HCT116 (cell line): ENCODE results near the gene SLC38A9.

ENCODE experiments used
- CEBPB ChIP-seq: IDR thresholded peaks from 2 replicates; pipeline ENCODE4 v1.6.1; 2012; ENCODE audit warnings: low read depth
- EZH2 ChIP-seq: fragments of 200-600 bp; sonication (generic); IDR thresholded peaks from 2 replicates; pipeline ENCODE4 v1.6.1; 2017; ENCODE audit warnings: antibody characterized with exemption, mixed run types
- EZH2phosphoT487 ChIP-seq: fragments of 200-600 bp; IDR thresholded peaks from 2 replicates; pipeline ENCODE4 v1.6.1; 2018; ENCODE audit warnings: antibody characterized with exemption, borderline replicate concordance
- FOSL1 ChIP-seq: IDR thresholded peaks from 2 replicates; pipeline ENCODE4 v1.6.1; 2012; ENCODE audit warnings: low read depth
- POLR2A ChIP-seq: IDR thresholded peaks from 2 replicates; pipeline ENCODE4 v1.7.0; 2011; ENCODE audit warnings: borderline replicate concordance; ENCODE audit not compliant: insufficient read depth, insufficient read length; ENCODE audit errors: extremely low read depth
- POLR2AphosphoS5 ChIP-seq: IDR thresholded peaks from 2 replicates; pipeline ENCODE4 v1.6.1; 2011; ENCODE audit warnings: mild to moderate bottlenecking, low read depth, low read length, moderate library complexity
- RAD21 ChIP-seq: IDR thresholded peaks from 2 replicates; pipeline ENCODE4 v1.6.1; 2012; ENCODE audit warnings: low read depth, mild to moderate bottlenecking
- TCF7L2 ChIP-seq: IDR thresholded peaks from 2 replicates; pipeline ENCODE4 v1.7.0; 2011; ENCODE audit warnings: borderline replicate concordance, inconsistent platforms; ENCODE audit not compliant: insufficient read depth, insufficient read length; ENCODE audit errors: extremely low read depth
- YY1 ChIP-seq: IDR thresholded peaks from 2 replicates; pipeline ENCODE4 v1.6.1; 2011; ENCODE audit warnings: low read length, low read depth, moderate library complexity, mild to moderate bottlenecking; ENCODE audit not compliant: insufficient replicate concordance; ENCODE audit errors: extremely low read depth
- TF ChIP-seq, protein P1 (sequence below), 3 experiments: fragments of 200-600 bp in 1 of 3; sonication (generic) in 1 of 3; IDR thresholded peaks in 2 of 3; conservative IDR thresholded peaks in 1 of 3; 2 replicates each; pipeline ENCODE4 v1.5.1; 2012 to 2017; ENCODE audit warnings: low read depth in 2 of 3, low read length in 2 of 3, antibody characterized with exemption in 1 of 3, borderline replicate concordance in 1 of 3, control low read depth in 1 of 3, mild to moderate bottlenecking in 1 of 3, mixed read lengths in 1 of 3, mixed run types in 1 of 3, moderate library complexity in 1 of 3; ENCODE audit not compliant: insufficient read depth in 1 of 3
- TF ChIP-seq, protein P2 (sequence below): IDR thresholded peaks from 2 replicates; pipeline ENCODE4 v1.6.1; 2011; ENCODE audit warnings: mild to moderate bottlenecking, low read length, moderate library complexity; ENCODE audit not compliant: insufficient replicate concordance; ENCODE audit errors: extremely low read depth
- TF ChIP-seq, protein P3 (sequence below): IDR thresholded peaks from 2 replicates; pipeline ENCODE4 v1.6.1; 2012; ENCODE audit warnings: low read depth
- TF ChIP-seq, protein P4 (sequence below): IDR thresholded peaks from 2 replicates; pipeline ENCODE4 v1.6.1; 2012

DNA sequence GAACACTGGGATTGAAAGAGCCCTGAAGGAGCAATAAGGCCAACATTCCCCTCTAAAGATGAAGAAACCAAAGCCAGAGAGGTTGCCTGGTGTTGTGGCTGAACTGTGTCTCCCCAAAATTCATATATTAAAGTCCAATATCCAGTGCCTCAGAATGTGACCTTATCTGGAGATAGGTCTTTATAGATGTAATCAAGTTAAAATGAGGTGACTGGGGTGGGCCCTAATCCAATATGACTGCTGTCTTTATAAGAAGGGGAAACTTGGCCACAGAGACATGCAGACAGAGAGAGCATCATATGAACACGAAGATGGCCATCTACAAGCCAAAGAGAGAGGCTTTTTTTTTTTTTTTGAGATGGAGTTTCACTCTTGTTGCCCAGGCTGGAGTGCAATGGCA lies 110.5 kb downstream of the SLC38A9 start:
- TF ChIP-seq, protein P1, sequence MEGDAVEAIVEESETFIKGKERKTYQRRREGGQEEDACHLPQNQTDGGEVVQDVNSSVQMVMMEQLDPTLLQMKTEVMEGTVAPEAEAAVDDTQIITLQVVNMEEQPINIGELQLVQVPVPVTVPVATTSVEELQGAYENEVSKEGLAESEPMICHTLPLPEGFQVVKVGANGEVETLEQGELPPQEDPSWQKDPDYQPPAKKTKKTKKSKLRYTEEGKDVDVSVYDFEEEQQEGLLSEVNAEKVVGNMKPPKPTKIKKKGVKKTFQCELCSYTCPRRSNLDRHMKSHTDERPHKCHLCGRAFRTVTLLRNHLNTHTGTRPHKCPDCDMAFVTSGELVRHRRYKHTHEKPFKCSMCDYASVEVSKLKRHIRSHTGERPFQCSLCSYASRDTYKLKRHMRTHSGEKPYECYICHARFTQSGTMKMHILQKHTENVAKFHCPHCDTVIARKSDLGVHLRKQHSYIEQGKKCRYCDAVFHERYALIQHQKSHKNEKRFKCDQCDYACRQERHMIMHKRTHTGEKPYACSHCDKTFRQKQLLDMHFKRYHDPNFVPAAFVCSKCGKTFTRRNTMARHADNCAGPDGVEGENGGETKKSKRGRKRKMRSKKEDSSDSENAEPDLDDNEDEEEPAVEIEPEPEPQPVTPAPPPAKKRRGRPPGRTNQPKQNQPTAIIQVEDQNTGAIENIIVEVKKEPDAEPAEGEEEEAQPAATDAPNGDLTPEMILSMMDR (IDR thresholded peaks at IDR 0.05 in 2 of 3, conservative IDR thresholded peaks at IDR 0.05 in 1 of 3; ENCODE audit: borderline replicate concordance in 1 of 3, insufficient read depth in 1 of 3, low read depth in 2 of 3, low read length in 2 of 3) = no peak
- TF ChIP-seq EZH2 (no peak), POLR2AphosphoS5 (no peak), POLR2A (no peak), YY1 (no peak), RAD21 (no peak), FOSL1 (no peak), CEBPB (no peak), EZH2phosphoT487 (no peak), TCF7L2 (no peak)
- TF ChIP-seq, protein P2, sequence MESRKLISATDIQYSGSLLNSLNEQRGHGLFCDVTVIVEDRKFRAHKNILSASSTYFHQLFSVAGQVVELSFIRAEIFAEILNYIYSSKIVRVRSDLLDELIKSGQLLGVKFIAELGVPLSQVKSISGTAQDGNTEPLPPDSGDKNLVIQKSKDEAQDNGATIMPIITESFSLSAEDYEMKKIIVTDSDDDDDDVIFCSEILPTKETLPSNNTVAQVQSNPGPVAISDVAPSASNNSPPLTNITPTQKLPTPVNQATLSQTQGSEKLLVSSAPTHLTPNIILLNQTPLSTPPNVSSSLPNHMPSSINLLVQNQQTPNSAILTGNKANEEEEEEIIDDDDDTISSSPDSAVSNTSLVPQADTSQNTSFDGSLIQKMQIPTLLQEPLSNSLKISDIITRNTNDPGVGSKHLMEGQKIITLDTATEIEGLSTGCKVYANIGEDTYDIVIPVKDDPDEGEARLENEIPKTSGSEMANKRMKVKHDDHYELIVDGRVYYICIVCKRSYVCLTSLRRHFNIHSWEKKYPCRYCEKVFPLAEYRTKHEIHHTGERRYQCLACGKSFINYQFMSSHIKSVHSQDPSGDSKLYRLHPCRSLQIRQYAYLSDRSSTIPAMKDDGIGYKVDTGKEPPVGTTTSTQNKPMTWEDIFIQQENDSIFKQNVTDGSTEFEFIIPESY = no peak
- TF ChIP-seq, protein P3, sequence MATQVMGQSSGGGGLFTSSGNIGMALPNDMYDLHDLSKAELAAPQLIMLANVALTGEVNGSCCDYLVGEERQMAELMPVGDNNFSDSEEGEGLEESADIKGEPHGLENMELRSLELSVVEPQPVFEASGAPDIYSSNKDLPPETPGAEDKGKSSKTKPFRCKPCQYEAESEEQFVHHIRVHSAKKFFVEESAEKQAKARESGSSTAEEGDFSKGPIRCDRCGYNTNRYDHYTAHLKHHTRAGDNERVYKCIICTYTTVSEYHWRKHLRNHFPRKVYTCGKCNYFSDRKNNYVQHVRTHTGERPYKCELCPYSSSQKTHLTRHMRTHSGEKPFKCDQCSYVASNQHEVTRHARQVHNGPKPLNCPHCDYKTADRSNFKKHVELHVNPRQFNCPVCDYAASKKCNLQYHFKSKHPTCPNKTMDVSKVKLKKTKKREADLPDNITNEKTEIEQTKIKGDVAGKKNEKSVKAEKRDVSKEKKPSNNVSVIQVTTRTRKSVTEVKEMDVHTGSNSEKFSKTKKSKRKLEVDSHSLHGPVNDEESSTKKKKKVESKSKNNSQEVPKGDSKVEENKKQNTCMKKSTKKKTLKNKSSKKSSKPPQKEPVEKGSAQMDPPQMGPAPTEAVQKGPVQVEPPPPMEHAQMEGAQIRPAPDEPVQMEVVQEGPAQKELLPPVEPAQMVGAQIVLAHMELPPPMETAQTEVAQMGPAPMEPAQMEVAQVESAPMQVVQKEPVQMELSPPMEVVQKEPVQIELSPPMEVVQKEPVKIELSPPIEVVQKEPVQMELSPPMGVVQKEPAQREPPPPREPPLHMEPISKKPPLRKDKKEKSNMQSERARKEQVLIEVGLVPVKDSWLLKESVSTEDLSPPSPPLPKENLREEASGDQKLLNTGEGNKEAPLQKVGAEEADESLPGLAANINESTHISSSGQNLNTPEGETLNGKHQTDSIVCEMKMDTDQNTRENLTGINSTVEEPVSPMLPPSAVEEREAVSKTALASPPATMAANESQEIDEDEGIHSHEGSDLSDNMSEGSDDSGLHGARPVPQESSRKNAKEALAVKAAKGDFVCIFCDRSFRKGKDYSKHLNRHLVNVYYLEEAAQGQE = no peak
- TF ChIP-seq, protein P4, sequence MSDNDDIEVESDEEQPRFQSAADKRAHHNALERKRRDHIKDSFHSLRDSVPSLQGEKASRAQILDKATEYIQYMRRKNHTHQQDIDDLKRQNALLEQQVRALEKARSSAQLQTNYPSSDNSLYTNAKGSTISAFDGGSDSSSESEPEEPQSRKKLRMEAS = no peak
